HG02763 (cell line): ENCODE measurements around the gene CABLES1.

Experiments used
- ATAC-seq: cut with Tn5 transposase; IDR thresholded peaks from one replicate; pipeline ENCODE4 v1.9.1; 2021; ENCODE audit warnings: mild to moderate bottlenecking, moderate library complexity; ENCODE audit not compliant: unreplicated experiment

The CABLES1 gene

DNA sequence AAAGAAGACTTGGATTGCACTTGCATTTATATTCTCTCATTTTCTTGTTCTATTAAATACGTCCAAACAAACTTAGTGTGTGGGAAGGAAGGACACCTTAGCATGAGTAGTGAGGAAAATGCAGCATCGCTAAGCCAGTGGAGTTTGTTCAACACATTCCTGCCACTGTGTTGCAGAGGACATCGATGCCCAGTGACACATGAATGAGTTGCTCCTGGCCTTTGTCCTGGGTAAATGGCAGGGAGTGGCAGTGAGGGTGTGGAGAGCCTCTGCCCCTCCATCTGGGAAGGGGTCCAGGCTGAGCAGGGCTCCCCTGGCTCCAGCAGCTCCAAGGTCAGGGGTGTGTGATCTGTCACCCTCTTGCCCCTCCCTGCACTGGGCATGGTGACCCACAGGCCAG, 75.9 kb downstream of the CABLES1 start:
- no peak for ATAC-seq

DNA sequence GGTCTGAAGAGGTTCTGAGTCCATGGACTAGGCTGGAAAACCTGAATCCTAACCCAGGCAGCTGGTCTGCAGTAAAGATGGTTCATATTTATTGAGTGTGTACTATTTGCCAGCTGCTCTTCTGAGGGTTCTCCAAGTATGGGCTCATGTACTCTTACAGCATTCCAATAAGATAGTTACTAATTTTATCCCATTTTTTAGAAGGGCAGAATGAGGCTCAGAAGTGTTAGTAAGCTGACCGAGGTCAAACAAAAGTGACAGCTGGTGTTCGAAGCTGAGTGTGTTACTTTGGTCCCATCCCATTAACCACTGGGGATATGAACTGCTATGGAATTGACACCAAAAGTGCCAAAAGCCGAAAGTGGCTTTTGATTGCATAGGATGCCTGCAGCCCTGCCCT, 76.9 kb downstream of the CABLES1 start:
- ATAC-seq = no peak

DNA sequence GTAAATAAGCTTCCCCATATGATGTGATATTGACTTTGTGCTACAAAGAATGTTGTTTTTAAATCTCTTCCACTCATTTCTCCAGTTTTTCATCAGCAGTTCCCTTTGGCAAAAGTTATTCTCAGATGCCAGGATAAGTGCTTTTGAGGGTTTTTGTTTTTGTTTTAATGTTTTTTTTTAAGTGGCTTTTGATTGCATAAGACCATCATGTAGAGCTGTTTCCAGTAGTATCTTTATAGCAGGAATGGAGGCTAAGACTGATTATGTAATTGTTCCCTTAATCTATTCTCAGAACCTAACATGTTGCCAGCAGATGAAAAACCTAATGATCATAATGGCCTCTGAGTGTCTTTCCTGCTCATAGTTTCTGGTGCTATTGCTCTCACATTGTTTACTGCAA, 77.9 kb downstream of the CABLES1 start:
- no peak for ATAC-seq

DNA sequence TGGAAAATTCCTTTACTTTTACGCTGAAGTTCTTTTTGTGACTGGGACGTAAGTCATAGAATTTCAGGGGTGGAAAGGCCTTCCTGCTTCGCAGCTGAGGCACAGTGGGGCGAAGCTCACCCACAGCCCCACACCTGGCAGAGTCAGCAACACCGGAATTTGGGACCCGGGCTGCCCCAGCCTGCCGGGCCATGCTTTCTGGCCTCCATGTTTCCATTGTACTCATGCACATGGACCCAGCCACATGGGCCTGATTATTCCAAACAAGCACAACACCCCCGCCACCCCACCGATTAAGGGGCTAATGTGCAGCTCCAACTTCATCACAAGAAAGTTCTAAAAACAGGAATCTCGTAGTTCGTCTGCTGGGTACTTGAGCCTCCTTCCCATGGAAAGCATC, 82.5 kb downstream of the CABLES1 start:
- no peak for ATAC-seq

DNA sequence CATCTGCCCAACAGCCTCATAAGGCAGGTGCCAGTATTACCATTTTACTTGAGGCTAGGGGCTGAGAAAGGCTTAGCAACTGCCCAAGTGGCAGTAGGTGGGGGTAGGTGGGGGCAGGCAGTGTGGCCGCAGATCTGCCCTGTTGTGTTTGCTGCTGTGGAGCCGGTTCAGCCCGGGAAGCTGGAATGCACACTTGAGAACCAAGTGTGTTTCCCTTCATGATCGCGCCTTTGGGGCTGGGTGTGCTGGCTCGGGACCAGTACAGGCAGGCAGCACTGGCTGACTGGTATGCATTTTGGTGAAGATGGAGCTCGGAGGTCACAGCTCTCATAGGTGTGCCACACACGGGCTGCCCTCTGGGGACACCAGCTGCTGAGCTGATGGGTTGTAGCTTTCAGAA, 85.1 kb downstream of the CABLES1 start:
- ATAC-seq = no peak

DNA sequence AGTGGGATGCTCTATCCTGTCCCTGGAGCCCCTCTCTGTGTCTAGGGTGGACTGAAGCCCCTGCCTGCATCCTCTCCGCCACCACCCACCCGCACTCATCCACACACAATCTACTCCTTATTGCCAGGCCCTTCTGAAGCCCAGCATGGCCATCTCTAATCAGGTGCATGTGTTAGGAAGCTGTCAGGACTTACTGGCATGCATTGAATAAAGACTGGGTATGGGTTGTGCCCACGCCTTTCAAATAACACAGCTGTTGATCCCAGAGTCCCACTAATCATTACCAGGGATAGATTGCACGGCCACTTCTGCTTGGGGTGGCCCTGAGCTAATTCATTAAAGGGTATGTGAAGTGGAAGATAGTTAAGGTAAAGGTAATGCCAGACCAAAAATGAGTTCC, 88.4 kb downstream of the CABLES1 start:
- no peak for ATAC-seq

DNA sequence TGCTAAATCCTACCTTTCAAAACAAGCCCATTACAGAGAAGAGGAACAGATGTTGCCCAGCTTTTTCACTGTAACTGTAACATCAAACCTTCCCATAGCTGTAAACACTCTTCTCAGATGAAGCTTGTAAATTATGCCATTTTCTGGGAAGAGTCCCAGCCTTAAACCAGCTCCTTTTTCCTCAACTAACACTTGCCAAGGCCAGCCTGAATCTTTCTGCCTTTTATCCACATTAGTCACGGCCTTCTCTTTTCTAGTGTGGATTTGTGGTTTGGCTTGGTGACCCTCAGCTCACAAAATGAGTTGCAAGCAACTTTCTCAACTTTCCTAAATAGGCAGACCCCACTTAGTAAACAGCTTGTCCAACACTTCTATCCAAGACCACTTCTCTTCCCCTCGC, 90.2 kb downstream of the CABLES1 start:
- no peak for ATAC-seq

DNA sequence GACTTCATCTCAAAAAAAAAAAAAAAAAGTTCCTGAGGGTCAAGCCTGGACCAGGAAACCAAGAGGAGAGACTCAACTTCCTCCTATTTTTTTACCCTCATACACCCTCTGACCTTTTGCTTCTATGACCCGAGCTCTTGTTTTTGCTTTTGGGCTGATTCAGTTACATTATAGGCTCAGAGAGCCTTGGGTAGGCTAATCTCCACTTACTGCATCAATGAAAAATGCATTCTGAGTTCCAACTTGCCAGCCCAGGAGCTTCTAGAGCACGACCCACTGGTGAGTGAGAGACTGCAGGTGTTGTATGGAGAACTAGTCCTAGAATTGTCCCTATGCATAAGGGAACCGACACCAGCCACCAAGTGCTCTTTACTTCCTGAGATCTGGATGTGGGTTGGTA, 91.1 kb downstream of the CABLES1 start:
- no peak for ATAC-seq

DNA sequence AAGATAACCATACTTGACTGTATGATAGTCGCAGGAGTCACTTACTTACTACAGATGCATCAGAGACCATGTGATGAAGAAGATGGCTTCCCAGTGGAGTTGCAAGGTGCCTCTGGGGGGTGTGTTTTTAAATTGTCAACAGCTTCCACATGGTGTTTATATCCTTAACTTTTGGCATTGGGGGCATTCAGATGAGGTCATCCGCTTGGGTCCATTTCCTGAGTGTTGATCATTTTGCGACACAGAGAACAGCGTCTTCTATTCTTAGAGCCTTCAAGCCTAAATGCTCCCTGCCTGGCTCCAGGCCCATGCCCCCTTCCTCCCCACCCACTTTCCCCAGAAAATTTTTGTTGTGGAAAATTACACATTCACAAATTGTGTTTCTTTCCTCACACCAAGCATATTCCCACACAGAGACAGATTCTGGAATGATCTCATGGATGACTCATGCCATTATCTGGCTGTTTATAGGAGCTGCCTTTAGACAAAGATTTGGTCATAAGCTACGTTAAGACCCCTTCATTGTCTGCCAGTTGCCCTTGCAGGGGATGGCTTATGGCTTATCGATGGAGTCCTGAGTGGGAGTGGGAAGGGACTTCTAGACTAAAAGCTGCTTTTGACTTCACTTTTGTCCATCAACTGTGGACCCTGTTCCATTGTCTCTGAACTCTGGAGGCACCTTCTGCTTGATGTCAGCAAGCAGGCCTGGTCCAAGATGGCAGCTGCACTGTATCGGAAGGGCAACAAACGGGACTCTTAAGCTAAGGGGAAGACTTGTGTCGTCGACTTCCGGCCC, 91.8 kb downstream of the CABLES1 start:
- no peak for ATAC-seq

DNA sequence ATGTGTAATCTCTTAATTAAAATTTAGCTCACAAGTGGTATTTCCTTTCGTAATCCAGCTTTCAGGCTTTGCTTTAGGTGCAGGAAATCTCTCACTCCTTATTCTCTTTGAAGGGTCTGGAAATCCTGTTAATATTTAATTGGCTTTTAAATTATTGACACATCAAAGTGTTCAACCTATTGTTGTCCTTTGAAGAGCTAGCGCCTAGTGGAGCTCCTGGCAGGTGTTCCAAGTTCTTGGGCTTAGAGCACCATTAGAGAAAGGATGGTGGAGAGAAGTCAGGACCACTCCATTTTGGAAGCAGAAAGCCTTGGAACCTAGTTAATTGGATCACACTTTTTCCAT, 92.4 kb downstream of the CABLES1 start:
- no peak for ATAC-seq

DNA sequence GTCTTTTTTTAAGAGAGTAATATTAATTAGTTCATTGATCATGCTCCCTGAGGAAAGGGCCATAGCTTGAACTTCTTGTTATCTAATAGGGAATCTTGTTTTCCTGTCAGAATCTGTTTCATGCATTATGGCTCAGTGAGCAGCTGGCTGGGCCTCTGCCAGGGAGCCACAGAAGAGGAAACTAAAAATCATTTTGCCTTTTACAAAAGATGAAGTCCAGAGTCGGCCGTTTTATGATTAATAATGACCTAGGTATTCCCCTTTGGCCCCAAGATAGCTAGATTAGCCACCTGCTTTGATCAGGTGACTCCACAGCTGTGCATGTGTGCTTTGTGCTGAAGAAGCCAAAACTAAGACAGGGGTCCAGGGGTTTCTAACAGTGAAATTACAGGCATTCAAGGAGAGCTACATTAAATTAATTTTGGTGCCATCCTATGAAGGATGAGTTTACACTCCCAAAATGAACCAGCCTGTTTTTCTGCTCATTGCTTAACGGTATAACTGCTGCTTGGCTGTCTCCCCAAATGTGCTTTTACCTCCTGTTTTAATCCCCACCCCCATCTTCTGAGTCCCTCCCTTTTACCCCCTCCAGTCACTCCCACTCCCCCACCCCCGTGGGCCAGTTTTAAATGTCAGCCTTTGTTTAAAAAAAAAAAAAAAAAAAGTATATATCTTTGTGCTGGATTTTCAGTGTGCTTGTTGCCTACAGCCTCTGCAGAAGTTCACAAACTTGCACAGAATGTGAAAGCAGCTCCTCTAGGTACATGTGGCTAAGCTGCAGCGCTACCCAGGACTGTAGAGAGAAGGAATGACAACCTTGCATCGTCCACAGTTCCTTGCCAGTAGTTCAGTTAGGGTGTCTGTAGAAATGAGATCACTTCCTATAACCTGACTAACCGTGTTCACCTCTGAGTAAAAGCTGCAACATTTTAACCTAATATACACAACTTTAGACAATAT, 93.1 kb downstream of the CABLES1 start:
- peak; percentile 46 for ATAC-seq

DNA sequence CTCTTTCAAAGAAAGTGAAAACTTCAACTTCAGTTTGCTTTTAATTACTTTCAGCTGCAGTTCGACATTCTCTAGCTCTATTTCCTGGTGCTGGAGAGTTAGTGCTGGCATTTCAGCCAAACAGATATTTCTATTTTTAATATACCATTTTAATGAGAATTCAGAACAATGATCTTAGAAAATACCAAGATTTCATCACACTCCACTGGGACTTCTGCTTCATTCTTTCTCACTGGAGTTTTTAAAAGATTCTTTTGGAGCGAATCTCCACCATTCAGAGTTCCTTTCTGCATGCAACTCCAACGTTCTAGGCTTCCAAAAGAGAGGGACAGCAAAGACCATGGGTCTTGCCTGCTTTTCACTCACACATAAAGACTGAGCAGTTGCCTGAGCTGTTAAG, 94.2 kb downstream of the CABLES1 start:
- ATAC-seq = no peak

DNA sequence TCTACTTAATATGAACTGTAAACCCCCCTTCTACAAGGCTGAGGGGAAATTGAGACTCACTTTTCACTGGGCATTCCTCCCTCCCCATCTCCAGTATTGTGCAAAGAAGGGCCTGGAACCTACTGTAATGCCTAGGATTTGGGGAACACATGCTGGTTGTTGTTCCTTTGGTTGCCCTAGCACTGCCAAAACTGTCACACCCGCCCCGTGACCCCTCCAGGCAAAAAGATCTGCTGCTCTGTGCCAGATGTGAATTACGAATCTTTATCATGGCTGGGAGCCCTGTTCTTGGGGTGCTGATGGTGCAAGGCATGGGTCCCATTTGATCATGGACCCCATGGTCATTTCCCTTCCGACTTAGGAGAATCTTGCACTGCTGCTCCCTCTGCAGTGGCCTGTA, 95.4 kb downstream of the CABLES1 start:
- ATAC-seq = no peak

DNA sequence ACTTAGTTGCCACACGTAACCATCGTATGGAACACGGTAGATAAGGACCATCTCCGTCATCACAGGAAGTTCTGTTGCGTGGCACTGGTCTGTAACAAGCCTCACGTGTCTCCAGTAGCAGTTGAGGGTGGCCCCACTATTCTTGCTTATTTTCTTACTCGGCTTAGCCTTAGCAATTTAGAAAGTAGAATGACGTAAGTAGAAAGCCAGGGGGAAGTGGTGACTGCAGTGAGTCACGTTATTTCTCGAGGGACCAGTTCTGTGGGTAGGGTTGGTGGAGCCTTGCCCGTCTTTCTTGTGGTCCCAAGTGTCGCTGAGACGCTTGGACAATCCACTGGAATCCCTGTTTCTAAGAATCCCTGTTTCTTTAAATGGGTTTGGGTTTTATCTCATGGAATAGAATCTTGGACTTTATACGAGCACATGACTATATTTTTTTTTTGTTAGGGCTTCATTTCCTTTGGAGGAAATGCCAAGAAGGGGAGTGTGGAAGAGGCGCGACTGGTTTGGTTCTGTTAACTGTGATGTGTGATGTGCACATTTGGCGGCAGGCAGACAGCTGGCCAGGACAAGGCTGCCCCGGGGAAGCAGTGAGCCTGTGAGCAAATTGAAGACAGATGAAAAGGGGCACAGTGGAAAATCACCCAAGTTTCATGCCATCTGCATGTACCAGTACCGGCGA, 96.2 kb downstream of the CABLES1 start:
- peak; percentile 80 for ATAC-seq

DNA sequence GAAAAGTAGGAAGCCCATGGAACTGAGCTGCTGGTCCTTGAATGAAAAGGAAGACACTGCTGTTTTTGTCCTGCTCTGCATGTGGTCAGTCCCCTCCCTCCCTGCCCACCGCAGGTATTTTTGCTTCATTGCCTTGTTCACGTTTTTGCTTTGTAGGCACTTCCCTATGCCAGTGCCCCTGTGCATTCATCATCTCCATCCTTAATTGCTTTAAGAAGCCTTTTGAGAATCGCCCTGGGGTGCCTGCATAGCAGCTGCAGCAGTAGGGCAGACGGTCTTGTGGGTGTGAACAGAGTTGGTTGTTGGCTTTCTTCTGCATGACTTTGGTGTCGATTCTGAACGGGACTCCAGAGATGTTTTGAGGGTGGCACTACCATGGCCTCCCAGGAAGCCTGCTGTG, 97.0 kb downstream of the CABLES1 start:
- no peak for ATAC-seq

DNA sequence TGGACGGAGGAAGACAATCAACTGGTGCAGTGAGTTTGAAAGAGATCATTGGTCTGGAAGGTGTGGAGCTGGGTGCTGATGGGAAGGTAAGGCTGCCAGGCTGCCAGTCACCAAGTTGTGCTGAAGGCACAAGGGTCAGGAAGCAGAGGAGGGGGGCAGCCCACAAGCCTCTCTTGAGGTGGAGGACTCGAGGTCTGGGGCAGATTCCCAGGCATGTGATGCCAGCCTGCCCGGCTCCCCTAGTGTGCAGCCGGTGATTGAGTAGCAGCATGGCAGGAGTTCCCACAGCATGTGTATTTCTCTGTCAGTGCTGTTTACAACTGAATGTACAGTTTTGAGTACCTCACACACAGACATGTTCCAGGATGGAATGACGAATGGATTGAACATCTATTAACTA, 99.3 kb downstream of the CABLES1 start:
- ATAC-seq = no peak

DNA sequence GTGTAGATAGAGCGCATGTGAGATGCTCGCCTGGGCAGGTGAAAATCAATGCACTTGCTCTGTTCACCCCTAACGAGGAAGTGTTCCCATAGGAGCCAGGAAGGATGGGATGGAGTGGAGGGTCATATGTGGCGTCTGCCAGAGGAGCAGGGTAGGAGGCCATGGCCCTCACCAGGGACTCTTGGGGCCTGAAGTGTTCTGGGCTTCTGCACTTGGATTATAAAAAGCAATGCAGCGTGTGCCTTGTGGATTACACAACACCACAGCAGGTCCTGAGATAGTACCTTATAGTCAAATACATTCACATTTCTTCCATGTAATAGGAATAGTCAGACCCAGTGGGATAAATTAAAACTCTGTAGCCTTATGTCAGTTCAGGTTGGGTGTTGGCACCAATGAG, 100.1 kb downstream of the CABLES1 start:
- no peak for ATAC-seq

DNA sequence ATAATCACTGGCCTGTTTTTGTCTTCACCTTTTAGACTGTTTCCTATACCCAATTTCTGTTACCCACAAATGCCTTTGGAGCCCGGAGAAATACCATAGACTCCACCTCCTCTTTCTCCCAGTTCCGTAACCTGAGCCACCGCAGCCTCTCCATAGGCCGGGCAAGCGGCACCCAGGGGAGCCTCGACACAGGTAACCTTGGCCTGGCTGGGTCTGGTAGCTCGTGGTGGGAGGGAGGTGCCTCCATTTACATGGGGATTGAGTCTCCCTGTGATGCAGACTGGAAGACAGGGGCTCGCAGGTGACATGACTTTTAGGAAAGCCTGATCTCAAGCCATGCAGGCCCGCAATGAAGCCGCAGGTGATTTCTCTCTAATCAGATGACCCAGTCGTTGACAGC, 100.6 kb downstream of the CABLES1 start:
- ATAC-seq = no peak

DNA sequence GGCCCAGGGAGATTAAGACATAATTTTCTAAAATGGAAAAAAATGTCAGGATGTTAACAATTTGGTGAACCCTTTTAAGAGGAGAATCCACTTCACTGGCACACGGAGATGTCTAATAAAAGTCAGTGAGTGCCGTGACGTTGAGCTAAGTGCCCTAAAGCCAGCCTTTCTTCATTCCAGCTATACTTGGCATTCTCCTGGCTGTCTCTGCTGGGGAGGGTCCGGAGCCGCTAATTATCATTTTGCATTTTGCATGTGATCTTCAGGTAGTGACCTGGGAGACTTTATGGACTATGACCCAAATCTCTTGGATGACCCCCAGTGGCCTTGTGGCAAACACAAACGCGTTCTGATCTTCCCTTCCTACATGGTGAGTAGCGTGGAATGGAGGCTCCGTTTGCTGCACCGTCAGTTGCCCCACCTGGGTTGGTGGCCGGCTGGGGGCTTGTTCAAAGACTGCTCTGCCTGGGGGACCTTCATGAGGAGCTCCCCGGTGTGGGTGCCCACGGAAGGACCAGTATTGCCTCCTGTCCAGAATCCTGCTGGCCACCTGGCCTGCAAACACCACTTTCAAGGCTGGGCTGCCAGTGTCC, 101.7 kb downstream of the CABLES1 start:
- no peak for ATAC-seq

DNA sequence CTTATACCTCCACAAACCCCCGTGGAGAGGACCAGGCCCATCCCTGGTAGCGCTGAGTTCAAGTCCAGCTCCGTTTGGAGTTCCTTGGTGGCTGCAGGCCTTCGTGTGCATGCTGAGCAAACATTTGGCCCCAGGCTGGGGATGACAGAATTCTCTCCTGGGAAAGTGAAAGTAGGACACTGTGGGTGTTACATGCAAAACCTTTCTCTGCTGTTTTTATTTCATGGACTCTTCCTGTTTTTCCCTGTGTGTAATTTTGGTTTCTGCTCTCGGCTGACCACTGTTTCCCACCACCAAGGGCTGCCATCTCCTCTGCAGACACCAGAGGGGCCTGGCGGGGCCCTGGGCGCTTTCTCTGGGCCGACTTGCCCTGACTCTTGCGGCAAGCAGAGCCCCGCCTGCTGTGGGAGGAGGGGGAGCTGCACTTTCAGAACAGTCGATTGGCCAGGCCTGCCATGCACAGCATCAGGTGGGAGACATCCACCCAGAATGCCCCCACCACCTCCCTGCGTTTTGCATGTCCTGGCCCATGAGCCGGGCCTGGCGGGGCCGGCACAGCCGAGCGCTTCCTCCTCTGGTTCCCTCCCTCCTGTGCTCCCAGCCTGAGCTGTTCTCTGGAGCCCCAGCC, 102.4 kb downstream of the CABLES1 start:
- peak; percentile 52 for ATAC-seq

DNA sequence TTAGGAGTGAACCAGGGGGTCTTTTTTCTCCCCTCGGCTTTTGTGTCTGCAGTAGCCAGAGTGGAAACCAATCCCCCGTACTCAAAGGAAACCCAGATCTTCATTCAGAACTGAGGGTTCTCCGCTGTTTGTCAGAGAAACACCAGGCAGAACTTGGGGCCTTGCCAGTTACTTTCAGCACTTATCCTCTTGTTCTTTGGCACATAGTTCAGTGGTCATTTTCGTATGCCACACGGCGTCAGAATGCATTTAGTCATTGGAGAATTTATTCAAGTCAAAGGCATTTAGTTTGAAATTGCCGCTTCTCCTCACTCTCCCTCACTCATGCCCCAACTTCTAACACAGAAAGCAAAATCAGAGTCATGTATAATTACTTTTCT, 102.9 kb downstream of the CABLES1 start:
- no peak for ATAC-seq
